Cardiac fibroblast (primary cell): ENCODE results near the gene MPPED1.

ENCODE experiments used
- DNase-seq, 2 donors: peaks; one replicate each; pipeline versions ENCODE4 v3.0.0 to v3.0.0-alpha.2; 2010; ENCODE audit warnings: low read depth in 2 of 2
- H3K4me3 ChIP-seq, 2 donors: replicated peaks in 1 of 2; 1 replicate in 1 of 2; 2 replicates in 1 of 2; pipeline ENCODE4 v1.5.1; 2011; ENCODE audit warnings: low read depth in 2 of 2, low read length in 2 of 2, mild to moderate bottlenecking in 2 of 2, moderate library complexity in 1 of 2
- CTCF ChIP-seq: IDR thresholded peaks from one replicate; pipeline ENCODE4 v1.5.1; 2011; ENCODE audit warnings: low read depth, mild to moderate bottlenecking, low read length, inconsistent platforms

The MPPED1 gene

GRCh38 chr22:43387815-43388214, 24.0 kb upstream of the MPPED1 start:
- TF ChIP-seq CTCF = no peak
- no peak for DNase-seq
- H3K4me3 ChIP-seq = no peak overlapping the region

DNA sequence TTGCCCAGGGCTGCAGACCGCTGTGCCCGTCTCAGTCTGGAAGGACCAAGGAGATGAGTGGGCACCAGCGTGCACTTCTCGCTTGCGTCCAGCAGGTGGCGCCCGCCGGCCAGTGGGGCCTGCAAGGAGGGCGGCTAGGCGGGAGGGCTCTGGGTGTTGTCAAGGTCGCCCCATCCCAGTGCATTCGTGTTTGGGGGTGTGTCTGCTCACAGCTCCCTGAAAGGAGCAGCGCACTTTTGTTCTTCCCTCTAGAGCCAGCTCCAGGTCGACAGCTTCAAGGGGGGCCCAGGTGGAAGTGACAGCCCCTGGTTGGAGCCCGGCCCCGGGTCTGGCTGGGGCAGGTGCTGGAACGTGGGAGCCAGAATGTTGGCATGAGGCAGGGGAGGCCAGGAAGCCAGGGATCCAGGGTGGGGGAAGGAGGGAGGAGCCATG, 23.4 kb upstream of the MPPED1 start:
- peak; percentile 68 to 71 for DNase-seq

GRCh38 chr22:43389227-43389836, 22.5 kb upstream of the MPPED1 start:
- TF ChIP-seq CTCF = no peak
- no peak overlapping the region for H3K4me3 ChIP-seq
- DNase-seq = no peak

More for the DNA sequence above, 23.4 kb upstream of the MPPED1 start:
- TF ChIP-seq CTCF = peak; percentile 99
- H3K4me3 ChIP-seq = no peak overlapping the region

DNA sequence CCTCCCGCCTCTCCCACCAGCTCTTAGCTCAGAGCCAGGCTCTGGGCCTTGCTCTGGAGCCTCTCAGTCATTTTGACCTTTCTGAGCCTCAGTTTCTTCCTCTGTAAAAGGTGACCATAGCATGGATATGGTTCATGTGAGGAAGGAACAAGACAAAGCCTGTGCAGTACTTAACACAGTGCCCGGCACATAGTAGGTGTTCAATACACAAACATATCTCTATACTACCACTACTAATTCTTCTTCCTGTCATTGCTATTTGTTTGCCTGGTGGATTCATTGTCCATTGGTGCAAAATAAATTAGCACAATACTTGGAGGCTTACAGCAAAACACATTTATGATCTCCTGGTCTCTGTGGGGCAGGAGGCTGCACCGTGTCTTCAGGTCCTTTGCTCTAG, 21.6 kb upstream of the MPPED1 start:
- DNase-seq = no peak
- no peak overlapping the region for H3K4me3 ChIP-seq
- TF ChIP-seq CTCF = no peak

GRCh38 chr22:43390872-43391271, 20.9 kb upstream of the MPPED1 start:
- no peak for TF ChIP-seq CTCF
- no peak overlapping the region for H3K4me3 ChIP-seq
- DNase-seq = no peak

GRCh38 chr22:43391306-43391705, 20.5 kb upstream of the MPPED1 start:
- no peak for DNase-seq
- H3K4me3 ChIP-seq = no peak overlapping the region
- TF ChIP-seq CTCF = no peak
